Measurements from ENCODE around the gene CPSF4L.

Gene CPSF4L

GRCh38 chr17:73227944-73228343 is 33.7 kb downstream of the CPSF4L start:
- TF ChIP-seq CTCF (IDR thresholded peaks at IDR 0.05; ENCODE audit: low read depth, low read length), result no peak
- in situ Hi-C loops (cut with HindIII; ENCODE audit: low sequenced_read_pairs), result no loop called here
- DNase-seq (ENCODE audit: low read depth, low spot score), result no peak
- no peak overlapping the region for H3K4me3 ChIP-seq (ENCODE audit: low read depth, low read length)

- no peak for DNase-seq (ENCODE audit: low read depth, low spot score)
- no peak for TF ChIP-seq CTCF (IDR thresholded peaks at IDR 0.05; ENCODE audit: low read depth, low read length)
- in situ Hi-C loops (cut with HindIII; ENCODE audit: low sequenced_read_pairs), result no loop called here
- no peak overlapping the region for H3K4me3 ChIP-seq (ENCODE audit: low read depth, low read length)
Measured at GRCh38 chr17:73227379-73227778, 34.3 kb downstream of the CPSF4L start.

GRCh38 chr17:73226556-73227172 is 35.0 kb downstream of the CPSF4L start:
- H3K4me3 ChIP-seq (ENCODE audit: low read depth, low read length), result no peak overlapping the region
- DNase-seq (ENCODE audit: low read depth, low spot score), result no peak
- in situ Hi-C loops (cut with HindIII; ENCODE audit: low sequenced_read_pairs), result no loop called here
- TF ChIP-seq CTCF (IDR thresholded peaks at IDR 0.05; ENCODE audit: low read depth, low read length), result no peak

- DNase-seq (ENCODE audit: low read depth, low spot score), result no peak
- in situ Hi-C loops (cut with HindIII; ENCODE audit: low sequenced_read_pairs), result no loop called here
- H3K4me3 ChIP-seq (ENCODE audit: low read depth, low read length), result no peak overlapping the region
- no peak for TF ChIP-seq CTCF (IDR thresholded peaks at IDR 0.05; ENCODE audit: low read depth, low read length)
Measured at GRCh38 chr17:73224663-73225305, 36.9 kb downstream of the CPSF4L start.

- no peak for DNase-seq (ENCODE audit: low read depth, low spot score)
- no peak for TF ChIP-seq CTCF (IDR thresholded peaks at IDR 0.05; ENCODE audit: low read depth, low read length)
- no peak overlapping the region for H3K4me3 ChIP-seq (ENCODE audit: low read depth, low read length)
- in situ Hi-C loops (cut with HindIII; ENCODE audit: low sequenced_read_pairs), result no loop called here
Measured at GRCh38 chr17:73224237-73224636, 37.4 kb downstream of the CPSF4L start.

- in situ Hi-C loops (cut with HindIII; ENCODE audit: low sequenced_read_pairs), result no loop called here
- no peak for DNase-seq (ENCODE audit: low read depth, low spot score)
- no peak for TF ChIP-seq CTCF (IDR thresholded peaks at IDR 0.05; ENCODE audit: low read depth, low read length)
Measured at GRCh38 chr17:73223626-73224230, 38.0 kb downstream of the CPSF4L start.

More at GRCh38 chr17:73223626-73224230, 38.0 kb downstream of the CPSF4L start:
- H3K4me3 ChIP-seq (ENCODE audit: low read depth, low read length), result no peak overlapping the region

Measured in astrocyte of the spinal cord (primary cell).